Parathyroid adenoma (tissue), 2 donors: ENCODE data around the gene INO80B.
A peak's percentile ranks its signal among the peaks of the same experiment; 100 is the strongest.

Experiments
- H2AFZ ChIP-seq: fragments of 300-600 bp; sonication (generic); one replicate; pipeline ENCODE4 v1.7.0; 2017; ENCODE audit warnings: antibody characterized with exemption, mild to moderate bottlenecking
- H3K27ac ChIP-seq: fragments of 300-600 bp; sonication (generic); one replicate; pipeline ENCODE4 v1.7.0; 2017
- H3K27me3 ChIP-seq: fragments of 300-600 bp; sonication (generic); one replicate; pipeline ENCODE4 v1.7.0; 2017; ENCODE audit warnings: low read length; ENCODE audit not compliant: control insufficient read depth, insufficient read depth
- H3K36me3 ChIP-seq: fragments of 300-600 bp; sonication (generic); one replicate; pipeline ENCODE4 v1.7.0; 2017; ENCODE audit warnings: low read length; ENCODE audit not compliant: control insufficient read depth, insufficient read depth
- H3K4me1 ChIP-seq: fragments of 300-600 bp; sonication (generic); one replicate; pipeline ENCODE4 v1.7.0; 2017; ENCODE audit warnings: control low read depth
- H3K4me2 ChIP-seq: fragments of 300-600 bp; sonication (generic); one replicate; pipeline ENCODE4 v1.7.0; 2017; ENCODE audit warnings: low read length
- H3K4me3 ChIP-seq: fragments of 300-600 bp; sonication (generic); one replicate; pipeline ENCODE4 v1.7.0; 2017; ENCODE audit warnings: low read depth, low read length
- H3K79me2 ChIP-seq: fragments of 300-600 bp; sonication (generic); one replicate; pipeline ENCODE4 v1.7.0; 2017; ENCODE audit warnings: control low read depth
- H3K9ac ChIP-seq: fragments of 300-600 bp; sonication (generic); one replicate; pipeline ENCODE4 v1.7.0; 2017; ENCODE audit warnings: mild to moderate bottlenecking
- H3K9me3 ChIP-seq: fragments of 300-600 bp; sonication (generic); one replicate; pipeline ENCODE4 v1.7.0; 2017; ENCODE audit warnings: low read length; ENCODE audit not compliant: control insufficient read depth
- CTCF ChIP-seq: fragments of 300-600 bp; sonication (generic); IDR thresholded peaks from one replicate; pipeline ENCODE4 v1.7.0; 2017; ENCODE audit warnings: antibody characterized with exemption, mild to moderate bottlenecking
- donor health status: primary hyperparathyroidism.

Gene INO80B

GRCh38 chr2:74447230-74447999 is 7.5 kb upstream of the INO80B start:
- H3K27me3 ChIP-seq, result no peaks in the 10 kb centered on the region
- H3K27ac ChIP-seq, result no peak overlapping the region
- H2AFZ ChIP-seq, result no peak overlapping the region
- no peaks in the 10 kb centered on the region for H3K9me3 ChIP-seq
- peaks cover 9% of the 10 kb centered on the region for H3K4me1 ChIP-seq
- no peak for TF ChIP-seq CTCF
- H3K4me2 ChIP-seq, result no peak overlapping the region
- H3K4me3 ChIP-seq, result no peak overlapping the region
- H3K36me3 ChIP-seq, result no peaks in the 10 kb centered on the region
- no peaks in the 10 kb centered on the region for H3K79me2 ChIP-seq
- H3K9ac ChIP-seq, result no peak overlapping the region

GRCh38 chr2:74448771-74449170 is 6.1 kb upstream of the INO80B start:
- Histone ChIP-seq H3K9me3 (no peaks in the 10 kb centered on the region), H3K4me2 (no peak overlapping the region), H3K36me3 (no peaks in the 10 kb centered on the region), H3K27me3 (no peaks in the 10 kb centered on the region), H2AFZ (no peak overlapping the region), H3K79me2 (no peaks in the 10 kb centered on the region), H3K4me3 (no peak overlapping the region), H3K27ac (no peak overlapping the region), H3K9ac (no peak overlapping the region), H3K4me1 (peaks cover 9% of the 10 kb centered on the region)
- no peak for TF ChIP-seq CTCF

DNA sequence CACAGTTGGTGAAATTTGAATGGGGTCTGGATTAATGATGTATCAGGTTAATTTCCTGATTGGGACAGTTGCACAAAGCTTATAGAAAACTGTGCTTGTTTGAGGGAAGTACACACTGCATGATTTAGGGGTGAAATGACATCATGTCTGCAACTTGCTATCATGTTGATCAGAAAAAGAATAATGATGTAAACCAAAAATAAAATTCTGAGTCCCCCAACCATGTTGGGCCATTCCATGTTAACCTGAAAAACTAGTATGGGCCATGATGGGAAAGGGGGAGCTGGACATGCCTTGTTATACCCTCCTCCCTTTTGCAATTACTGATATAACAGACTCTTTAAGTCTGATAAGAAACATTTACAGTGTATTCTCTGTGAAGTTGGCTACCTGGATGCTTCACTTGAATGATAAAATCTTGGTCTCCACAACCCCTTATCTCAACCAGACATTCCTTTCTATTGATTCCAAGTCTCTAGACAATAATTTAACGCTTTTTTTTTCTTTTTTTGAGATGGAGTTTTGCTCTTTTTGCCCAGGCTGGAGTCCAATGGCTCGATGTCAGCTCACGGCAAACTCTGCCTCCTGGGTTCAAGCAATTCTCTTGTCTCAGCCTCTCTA is 4.2 kb upstream of the INO80B start:
- Histone ChIP-seq H3K79me2 (peaks cover 4% of the 10 kb centered on the region), H3K27me3 (no peaks in the 10 kb centered on the region), H3K4me2 (peak overlapping the region; percentile 43), H3K36me3 (no peaks in the 10 kb centered on the region), H3K4me1 (peaks cover 19% of the 10 kb centered on the region), H3K4me3 (no peak overlapping the region), H3K9ac (no peak overlapping the region), H3K9me3 (no peaks in the 10 kb centered on the region), H3K27ac (no peak overlapping the region), H2AFZ (peak overlapping the region; percentile 54)
- no peak for TF ChIP-seq CTCF

- TF ChIP-seq CTCF, result no peak
- Histone ChIP-seq H3K4me1 (peaks cover 22% of the 10 kb centered on the region), H3K27me3 (no peaks in the 10 kb centered on the region), H3K9me3 (no peaks in the 10 kb centered on the region), H3K79me2 (peaks cover 6% of the 10 kb centered on the region), H2AFZ (peak overlapping the region; percentile 91), H3K9ac (no peak overlapping the region), H3K27ac (peak overlapping the region; percentile 99), H3K4me2 (peak overlapping the region; percentile 96), H3K4me3 (peak overlapping the region; percentile 90), H3K36me3 (no peaks in the 10 kb centered on the region)
Measured at GRCh38 chr2:74457129-74457548, 2.3 kb downstream of the INO80B start.
